Activated CD8-positive, alpha-beta T cell treated with anti-CD3 and anti-CD28 coated beads for 36 hours (primary cell): ENCODE results near the gene MEF2C. TPM values are rescaled to one million over a fixed set of nuclear protein-coding genes. Genes with fewer than 3 reads are reported as not detected.

Experiments used
- ATAC-seq: fragments of 200-7000 bp; cut with Tn5 transposase; one replicate; pipeline ENCODE4 v1.10.0; 2021; ENCODE audit warnings: mild to moderate bottlenecking, moderate library complexity
- CTCF ChIA-PET: fragments of 350-600 bp; sonication (Branson Sonifier 250); formaldehyde crosslinking; loops from one replicate; lab custom pipeline; 2021; ENCODE audit warnings: antibody characterized with exemption; lab: Charles Lee
- POLR2A ChIA-PET: fragments of 350-600 bp; sonication (Branson Sonifier 250); formaldehyde crosslinking; loops from one replicate; lab custom pipeline; 2021; ENCODE audit warnings: antibody characterized with exemption; lab: Charles Lee
- DNase-seq: peaks from one replicate; pipeline ENCODE4 v3.0.0-alpha.2; 2020
- H3K27ac Mint-ChIP-seq: one replicate; pipeline ENCODE4 v1.8.0; 2021; ENCODE audit warnings: mild to moderate bottlenecking, mixed read lengths
- H3K27me3 Mint-ChIP-seq: one replicate; pipeline ENCODE4 v1.8.0; 2021; ENCODE audit warnings: mixed read lengths
- H3K36me3 Mint-ChIP-seq: one replicate; pipeline ENCODE4 v1.8.0; 2021; ENCODE audit warnings: low read depth, mixed read lengths
- H3K4me1 Mint-ChIP-seq: one replicate; pipeline ENCODE4 v1.8.0; 2021; ENCODE audit warnings: low read depth, mixed read lengths
- H3K4me3 Mint-ChIP-seq: one replicate; pipeline ENCODE4 v1.8.0; 2021; ENCODE audit warnings: mild to moderate bottlenecking, moderate library complexity, mixed read lengths
- H3K9me3 Mint-ChIP-seq: one replicate; pipeline ENCODE4 v1.8.0; 2021; ENCODE audit warnings: mixed read lengths
- CTCF ChIP-seq: fragments of 200-600 bp; IDR thresholded peaks from one replicate; pipeline ENCODE4 v1.8.0; 2022; ENCODE audit warnings: antibody characterized with exemption, mild to moderate bottlenecking
- intact Hi-C: fragments of 100-400 bp; cut with micrococcal nuclease; formaldehyde crosslinking; loops from one replicate; pipeline ENCODE4 v1.10.0; 2022
- total RNA-seq, 2 experiments: library from RNA; stranded (reverse); gene quantifications; one replicate each; pipeline ENCODE4 v1.2.3, GENCODE V29; 2021

Gene MEF2C
- total RNA-seq, 2 experiments from 2014 or later: 0.27 to 1.3 TPM

GRCh38 chr5:88693071-88693932, 189.7 kb downstream of the MEF2C start:
- intact Hi-C loops: loop anchor here (5.0 kb wide), 1 partner anchor 36 kb away; no protein-coding TSS in a partner anchor
- no peaks in the 10 kb centered on the region for H3K36me3 Mint-ChIP-seq

GRCh38 chr5:88691945-88692868, 190.8 kb downstream of the MEF2C start:
- no peaks in the 10 kb centered on the region for H3K9me3 Mint-ChIP-seq
- POLR2A ChIA-PET: no interaction called here

More at GRCh38 chr5:88693071-88693932, 189.7 kb downstream of the MEF2C start:
- POLR2A ChIA-PET: no interaction called here
- Mint-ChIP-seq H3K9me3 (no peaks in the 10 kb centered on the region), H3K4me3 (no peak overlapping the region), H3K27me3 (peaks cover 77% of the 10 kb centered on the region), H3K27ac (no peak overlapping the region), H3K4me1 (peaks cover 16% of the 10 kb centered on the region)
- ATAC-seq: no peak
- TF ChIP-seq CTCF: no peak
- DNase-seq: no peak
- CTCF ChIA-PET: interaction anchor here (1.2 to 7.7 kb wide), 6 partner anchors 12 to 914 kb away, joined by 3 to 89 read pairs (median 5); no protein-coding TSS in a partner anchor

GRCh38 chr5:88691230-88691582, 191.8 kb downstream of the MEF2C start:
- ChIA-PET POLR2A (no interaction called here), CTCF (interaction anchor here (0.6 to 7.7 kb wide), 34 partner anchors 9 to 1704 kb away, joined by 3 to 89 read pairs (median 5); no protein-coding TSS in a partner anchor)
- Mint-ChIP-seq H3K9me3 (no peaks in the 10 kb centered on the region), H3K27me3 (peaks cover 83% of the 10 kb centered on the region), H3K27ac (no peak overlapping the region), H3K4me3 (no peak overlapping the region), H3K4me1 (peaks cover 16% of the 10 kb centered on the region), H3K36me3 (no peaks in the 10 kb centered on the region)
- intact Hi-C loops: loop anchor here (1.0 to 5.0 kb wide), 2 partner anchors 34 to 910 kb away; no protein-coding TSS in a partner anchor
- no peak for DNase-seq
- ATAC-seq: no peak
- peak; percentile 56 for TF ChIP-seq CTCF

More at GRCh38 chr5:88691945-88692868, 190.8 kb downstream of the MEF2C start:
- intact Hi-C loops: loop anchor here (1.0 to 5.0 kb wide), 2 partner anchors 35 to 911 kb away; no protein-coding TSS in a partner anchor
- TF ChIP-seq CTCF: no peak
- no peak overlapping the region for H3K4me3 Mint-ChIP-seq
- no peak overlapping the region for H3K27ac Mint-ChIP-seq
- DNase-seq: no peak
- H3K27me3 Mint-ChIP-seq: peaks cover 80% of the 10 kb centered on the region
- CTCF ChIA-PET: interaction anchor here (0.6 to 7.7 kb wide), 15 partner anchors 10 to 913 kb away, joined by 3 to 89 read pairs (median 5); no protein-coding TSS in a partner anchor
- no peaks in the 10 kb centered on the region for H3K36me3 Mint-ChIP-seq
- peaks cover 16% of the 10 kb centered on the region for H3K4me1 Mint-ChIP-seq
- ATAC-seq: no peak

GRCh38 chr5:88690409-88691229, 192.4 kb downstream of the MEF2C start:
- intact Hi-C loops: loop anchor here (1.0 to 5.0 kb wide), 2 partner anchors 33 to 909 kb away; no protein-coding TSS in a partner anchor
- DNase-seq (peak; percentile 79), ATAC-seq (peak; percentile 89)
- ChIA-PET POLR2A (interaction anchor here (1.2 kb wide), 1 partner anchor 15 kb away, joined by 5 read pairs; no protein-coding TSS in a partner anchor), CTCF (interaction anchor here (0.5 to 7.7 kb wide), 38 partner anchors 9 to 1704 kb away, joined by 3 to 89 read pairs (median 5); no protein-coding TSS in a partner anchor)
- Mint-ChIP-seq H3K4me1 (peaks cover 16% of the 10 kb centered on the region), H3K4me3 (peak overlapping the region; percentile 48), H3K27me3 (peaks cover 86% of the 10 kb centered on the region), H3K9me3 (no peaks in the 10 kb centered on the region), H3K36me3 (no peaks in the 10 kb centered on the region), H3K27ac (no peak overlapping the region)
- peak; percentile 98 for TF ChIP-seq CTCF
